GM19025 (cell line): ENCODE measurements around the gene CHD9NB.
A peak's percentile ranks its signal among the peaks of the same experiment; 100 is the strongest.
"Not testable (repeated sequence)": the region's sequence is repeated elsewhere in the genome, so short reads cannot be mapped to it uniquely, and the experiment has no call there.

Experiments
- ATAC-seq: cut with Tn5 transposase; IDR thresholded peaks from one replicate; pipeline ENCODE4 v1.9.1; 2021; ENCODE audit warnings: mild to moderate bottlenecking, low read depth, moderate library complexity; ENCODE audit not compliant: unreplicated experiment

The CHD9NB gene

DNA sequence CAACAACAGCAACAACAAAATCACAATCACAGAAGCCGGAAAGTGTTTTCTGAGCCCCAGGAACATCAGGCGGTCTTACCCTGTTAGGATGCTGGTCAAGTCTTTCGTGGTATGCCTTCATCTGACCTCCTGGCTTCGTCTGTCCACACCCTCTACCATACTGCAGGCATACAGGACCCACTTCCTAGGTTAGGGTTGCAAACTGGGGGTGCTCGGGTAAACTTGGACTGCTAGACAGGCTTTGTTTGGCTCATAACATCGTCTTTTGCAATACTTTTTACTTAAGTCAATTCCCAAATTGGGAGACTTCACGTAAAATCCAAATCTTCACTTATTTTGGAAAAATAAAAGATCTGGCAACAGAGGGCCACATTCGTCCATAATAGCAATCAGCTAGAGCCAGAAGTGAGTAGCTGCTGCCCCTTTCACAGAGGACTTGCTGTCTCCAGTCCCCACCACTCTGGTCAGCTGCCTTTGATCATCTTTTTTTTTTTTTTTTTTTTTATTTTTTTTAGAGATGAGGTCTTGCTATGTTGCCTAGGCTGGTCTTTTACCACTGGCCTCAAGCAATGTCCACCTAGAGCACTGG is 32.1 kb upstream of the CHD9NB start:
- ATAC-seq, result no peak

DNA sequence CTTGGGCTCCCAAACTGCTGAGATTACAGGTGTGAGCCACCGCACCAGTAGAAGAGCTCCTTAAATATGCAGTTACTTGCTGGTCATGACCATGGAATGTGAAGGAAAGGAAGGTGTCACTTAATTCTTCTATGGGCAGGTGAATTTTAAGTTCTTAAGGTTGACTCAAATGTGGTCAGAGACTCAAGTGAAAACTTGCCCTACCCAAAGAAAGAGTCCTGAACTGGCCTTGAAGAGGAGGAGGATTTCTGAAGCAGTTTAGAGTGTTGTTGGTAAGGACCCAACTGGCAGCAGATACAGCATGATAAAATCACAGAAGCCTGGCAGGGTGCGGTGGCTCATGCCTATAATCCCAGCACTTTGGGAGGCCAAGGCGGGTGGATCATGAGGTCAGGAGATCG is 31.4 kb upstream of the CHD9NB start:
- no peak for ATAC-seq

DNA sequence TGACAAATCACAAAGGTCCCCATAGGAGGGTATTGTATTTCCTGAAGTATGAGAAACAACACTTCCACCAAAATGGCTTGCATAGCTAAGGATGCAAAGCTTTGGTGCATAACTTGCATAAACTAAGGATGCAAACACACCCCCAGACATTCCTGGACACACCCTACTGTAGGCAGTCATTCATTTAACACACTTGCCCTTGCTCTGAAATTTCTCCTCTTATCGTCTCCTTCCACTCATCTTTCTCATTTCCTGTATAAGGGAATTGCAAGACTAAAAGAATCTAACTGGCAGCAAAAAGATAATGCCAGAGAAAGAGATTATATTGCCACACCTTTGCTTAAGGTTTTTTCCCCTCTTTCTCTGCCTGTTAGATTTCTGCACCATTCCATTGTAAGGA is 30.4 kb upstream of the CHD9NB start:
- ATAC-seq, result no peak

DNA sequence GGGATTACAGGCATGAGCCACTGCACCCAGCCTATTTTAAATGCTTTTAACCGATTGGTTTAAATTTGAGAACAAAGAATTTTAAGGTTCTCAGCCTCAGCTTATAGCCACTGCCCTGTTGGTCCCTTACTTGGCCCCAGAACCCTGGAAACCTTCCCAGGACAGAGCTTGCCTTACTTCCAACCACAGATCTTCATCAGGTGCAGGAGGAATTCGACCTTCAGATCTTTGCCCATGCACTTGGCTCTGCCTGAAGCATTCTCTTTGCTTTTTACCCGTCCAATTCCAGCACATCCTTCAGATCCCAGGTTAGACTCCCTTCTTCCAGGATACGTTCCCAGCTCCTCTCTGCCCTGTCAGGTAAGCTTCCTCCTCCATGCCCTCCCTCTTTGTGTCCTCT is 29.8 kb upstream of the CHD9NB start:
- ATAC-seq, result no peak

DNA sequence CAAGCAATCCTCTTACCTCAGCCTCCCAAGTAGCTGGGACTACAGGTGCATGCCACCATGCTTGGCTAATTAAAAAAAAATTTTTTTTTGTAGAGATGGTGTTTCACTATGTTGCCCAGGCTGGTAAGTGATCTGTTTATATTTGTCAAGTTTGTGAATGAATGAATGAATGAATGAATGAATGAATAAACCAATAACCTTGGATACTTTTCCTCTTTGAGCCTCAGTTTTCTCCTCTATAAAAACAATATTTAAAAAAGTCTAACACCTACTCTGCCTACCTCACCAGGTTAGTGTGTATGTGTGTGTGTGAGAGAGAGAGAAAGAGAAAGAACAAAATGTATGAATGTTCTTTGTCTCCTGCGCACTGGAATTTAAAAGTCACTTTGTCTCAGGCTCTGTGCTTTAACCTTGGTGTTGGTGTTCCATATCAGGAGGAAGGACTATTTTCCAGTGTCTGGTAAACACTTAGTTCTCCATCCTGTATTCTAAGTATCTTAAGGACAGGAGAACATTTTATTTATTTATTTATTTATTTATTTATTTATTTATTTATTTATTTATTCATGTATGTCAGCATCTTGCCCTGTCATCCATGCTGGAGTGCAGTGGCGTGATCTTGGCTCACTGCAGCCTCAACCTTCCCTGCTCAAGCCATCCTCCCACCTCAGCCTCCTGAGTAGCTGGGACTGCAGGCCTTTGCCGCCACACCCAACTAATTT is 29.1 kb upstream of the CHD9NB start:
- ATAC-seq, result no peak

- no peak for ATAC-seq
Measured at GRCh38 chr16:53081032-53081424, 28.3 kb upstream of the CHD9NB start.

DNA sequence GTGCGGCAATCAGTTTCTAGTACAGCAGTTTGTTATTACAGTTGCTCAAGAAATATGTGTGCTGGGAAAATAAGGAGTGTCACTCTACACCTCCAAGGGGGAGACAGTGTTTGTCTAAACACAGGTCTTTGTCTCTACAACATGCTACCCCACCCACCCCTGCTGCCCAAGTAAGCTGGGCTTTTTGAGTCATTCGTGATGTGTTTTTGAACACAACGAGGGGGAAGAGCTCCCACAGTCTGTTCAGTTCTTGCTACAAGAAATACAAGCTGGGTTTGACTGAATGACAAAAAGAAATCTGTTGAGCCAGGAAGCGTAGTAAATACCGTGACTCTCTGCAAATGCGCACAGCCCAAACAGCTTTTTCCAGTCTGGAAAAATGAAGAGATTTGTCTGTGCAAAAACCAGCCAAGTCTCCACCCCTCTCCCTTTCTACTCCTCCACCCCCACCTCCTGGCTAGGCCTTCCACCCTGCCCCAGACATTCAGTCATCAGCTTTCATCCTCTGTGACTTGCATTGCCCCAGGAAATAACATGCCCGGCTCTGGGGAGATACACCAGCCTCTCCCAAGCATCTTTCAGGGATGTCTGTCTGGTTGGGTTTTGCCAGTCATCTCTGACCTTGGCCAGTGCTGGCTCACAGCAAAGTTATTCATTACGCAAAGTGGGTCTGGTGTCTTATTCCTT is 27.8 kb upstream of the CHD9NB start:
- no peak for ATAC-seq

DNA sequence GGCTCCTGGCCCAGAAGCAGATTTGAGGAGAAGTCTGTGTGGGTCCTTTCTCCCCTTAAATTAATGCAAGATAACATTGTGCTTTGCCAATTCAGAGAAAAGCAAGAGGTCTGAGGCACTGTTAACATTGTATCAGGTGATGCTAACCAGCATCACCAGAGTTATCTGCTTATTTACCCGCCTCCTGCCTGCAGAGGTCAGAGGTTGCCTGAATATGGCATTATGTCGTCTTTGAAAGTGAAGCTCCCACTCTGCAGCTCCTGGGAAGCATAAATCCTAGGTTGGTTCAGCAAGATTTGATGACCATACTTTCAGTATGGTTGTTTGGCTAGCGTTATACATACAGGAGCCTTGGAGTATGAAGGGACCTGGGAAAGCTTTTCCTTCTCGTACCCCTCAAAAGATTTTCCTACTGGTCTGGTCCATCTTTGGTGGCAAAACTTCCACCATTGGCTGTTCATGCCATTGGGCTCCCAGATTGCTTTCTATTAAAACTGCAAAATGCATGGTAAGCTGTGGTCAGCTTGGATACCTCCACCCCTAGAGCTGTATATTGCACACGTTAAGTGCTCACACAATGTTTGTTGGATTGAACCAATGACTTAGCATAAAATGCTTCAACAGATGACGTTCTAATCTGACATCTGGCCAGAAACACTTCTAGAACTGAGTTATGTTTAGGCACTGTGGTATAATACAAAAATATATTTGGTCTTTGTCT is 26.2 kb upstream of the CHD9NB start:
- no peak for ATAC-seq

- ATAC-seq, result no peak
Measured at GRCh38 chr16:53078247-53078646, 25.6 kb upstream of the CHD9NB start.

DNA sequence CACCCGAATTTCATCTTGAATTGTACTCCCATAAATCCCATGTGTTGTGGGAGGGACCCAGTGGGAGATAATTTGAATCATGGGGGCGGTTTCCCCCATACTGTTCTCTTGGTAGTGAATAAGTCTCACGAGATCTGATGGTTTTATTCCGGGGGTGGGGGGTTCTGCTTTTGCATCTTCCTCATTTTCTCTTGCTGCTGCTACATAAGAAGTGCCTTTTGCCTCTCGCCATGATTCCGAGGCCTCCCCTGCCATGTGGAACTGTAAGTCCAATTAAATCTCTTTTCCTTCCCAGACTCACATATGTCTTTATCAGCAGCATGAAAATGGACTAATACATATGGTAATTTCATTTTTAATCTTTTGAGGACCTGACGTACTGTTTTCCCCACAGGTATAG is 22.8 kb upstream of the CHD9NB start:
- not testable (repeated sequence) for ATAC-seq

DNA sequence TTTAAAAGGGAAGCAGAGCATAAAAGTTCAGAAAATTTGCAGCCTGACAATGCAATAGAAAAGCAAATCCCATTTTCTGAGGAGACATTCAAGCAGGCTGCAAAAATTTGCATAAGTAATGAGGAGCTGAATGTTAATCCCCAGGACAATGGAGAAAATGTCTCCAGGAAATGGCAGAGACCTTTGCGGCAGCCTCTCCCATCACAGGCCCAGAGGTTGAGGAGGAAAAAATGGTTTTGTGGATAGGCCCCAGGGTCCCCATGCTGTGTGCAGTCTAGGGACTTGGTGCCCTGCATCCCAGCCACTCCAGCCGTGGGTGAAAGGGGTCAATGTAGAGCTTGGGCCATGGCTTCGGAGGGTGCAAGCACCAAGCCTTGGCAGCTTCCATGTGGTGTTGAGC is 21.6 kb upstream of the CHD9NB start:
- not testable (repeated sequence) for ATAC-seq

- ATAC-seq, result no peak
Measured at GRCh38 chr16:53073022-53073421, 20.3 kb upstream of the CHD9NB start.

DNA sequence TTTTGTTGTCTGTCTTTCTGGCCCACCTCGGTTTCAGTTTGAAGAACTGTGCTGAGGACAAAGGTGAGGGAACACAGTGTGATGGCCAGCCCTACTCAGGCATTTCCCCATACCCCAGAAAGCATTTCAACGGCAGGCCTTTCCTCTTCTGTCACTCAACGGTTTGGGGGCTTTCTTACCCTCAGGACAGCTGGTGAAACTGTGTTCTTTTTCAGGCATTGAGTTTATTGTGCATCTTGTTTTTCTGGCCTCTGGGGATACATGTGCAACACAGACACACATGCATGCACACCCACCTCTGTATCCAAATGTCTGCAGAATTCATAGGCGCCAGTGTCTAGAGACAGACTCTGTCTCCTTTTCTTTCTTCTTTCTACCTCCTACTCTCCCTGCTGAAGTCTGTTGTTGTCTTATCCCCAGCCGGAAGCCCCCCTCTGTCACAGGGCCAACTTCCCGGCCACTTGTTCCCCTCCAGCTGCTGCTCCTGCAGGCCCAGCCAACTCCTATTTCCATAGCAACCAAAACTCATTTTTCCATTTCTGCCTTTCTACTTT is 19.1 kb upstream of the CHD9NB start:
- ATAC-seq, result peak; percentile 52

- no peak for ATAC-seq
Measured at GRCh38 chr16:53069772-53070171, 17.1 kb upstream of the CHD9NB start.

GRCh38 chr16:53068423-53068833 is 15.7 kb upstream of the CHD9NB start:
- ATAC-seq, result peak; percentile 59

DNA sequence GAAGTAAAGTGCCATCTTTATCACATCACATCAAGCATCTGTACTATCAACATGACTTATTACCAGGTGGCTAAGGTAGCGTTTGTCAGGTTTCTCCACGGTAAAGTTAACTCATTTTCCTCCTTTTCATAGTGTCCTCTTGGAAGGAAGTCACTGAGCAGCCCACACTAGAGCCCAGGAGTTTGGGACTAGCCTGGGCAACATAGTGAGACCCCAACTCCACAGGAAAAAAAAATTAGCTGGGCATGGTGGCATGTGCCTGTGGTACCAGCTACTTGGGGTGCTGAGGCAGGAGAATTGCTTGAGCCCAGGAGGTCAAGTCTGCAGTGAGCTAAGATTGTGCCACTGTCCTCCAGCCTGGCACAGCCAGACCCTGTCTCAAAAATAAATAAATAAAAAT is 15.0 kb upstream of the CHD9NB start:
- no peak for ATAC-seq

GRCh38 chr16:53065461-53066061 is 12.9 kb upstream of the CHD9NB start:
- no peak for ATAC-seq

GRCh38 chr16:53064081-53064578 is 11.4 kb upstream of the CHD9NB start:
- ATAC-seq, result no peak

- ATAC-seq, result peak; percentile 81
Measured at GRCh38 chr16:53061701-53062159, 9.0 kb upstream of the CHD9NB start.

DNA sequence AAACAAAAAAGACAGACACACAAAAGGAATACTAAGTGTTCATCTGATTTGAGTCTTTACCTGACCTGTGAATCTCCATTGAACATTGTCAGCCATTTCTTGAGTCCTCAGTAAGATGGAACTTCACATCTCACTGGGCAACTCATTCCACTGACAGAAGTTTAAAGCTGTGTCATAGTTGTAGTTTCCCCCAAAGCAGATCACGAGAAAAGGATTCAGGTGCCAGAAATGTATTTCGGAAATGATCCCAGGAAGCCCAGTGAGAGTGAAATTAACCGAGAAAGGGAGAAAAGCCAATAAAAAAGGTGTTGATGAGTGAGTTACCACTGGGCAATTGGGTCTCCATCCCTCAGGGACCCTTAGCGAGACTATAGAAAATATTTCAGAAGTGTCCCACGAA is 8.6 kb upstream of the CHD9NB start:
- peak; percentile 8 for ATAC-seq
